ENCODE data around the gene GRM1. TPM values are rescaled to one million over a fixed set of nuclear protein-coding genes. Genes with fewer than 3 reads are reported as not detected.

Gene GRM1
- total RNA-seq, 6 donors from 2014 or later: 0.10 TPM; not detected in 5

DNA sequence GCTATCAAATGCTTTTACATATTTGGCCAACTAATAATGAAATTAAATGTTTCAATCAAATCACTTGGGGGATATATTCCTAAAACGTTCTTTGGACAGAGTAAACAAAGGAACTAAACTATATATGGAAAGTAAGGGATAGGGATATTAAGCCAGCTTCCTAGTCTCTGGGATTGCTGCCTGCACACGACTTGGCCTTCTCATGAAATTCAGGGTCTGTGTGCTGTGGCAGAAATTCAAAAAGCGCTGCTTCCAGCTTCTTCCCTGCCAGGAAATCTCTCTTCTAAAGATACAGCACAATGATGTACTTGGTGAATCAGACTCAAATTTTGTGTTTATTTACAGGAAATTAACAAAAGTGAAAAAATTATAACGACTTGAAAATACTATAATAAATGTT, 308.5 kb downstream of the GRM1 start:
- ATAC-seq (ENCODE audit: low FRiP score in 2 of 2) (no peak), DNase-seq (no peak)
- Histone ChIP-seq H3K4me3 (no peak overlapping the region), H3K4me1 (no peaks in the 10 kb centered on the region), H3K36me3 (no peaks in the 10 kb centered on the region), H3K27me3 (no peaks in the 10 kb centered on the region), H3K27ac (no peak overlapping the region), H3K9me3 (no peaks in the 10 kb centered on the region)
- no peak for TF ChIP-seq POLR2AphosphoS5 (IDR thresholded peaks at IDR 0.05)
- TF ChIP-seq, protein P1, sequence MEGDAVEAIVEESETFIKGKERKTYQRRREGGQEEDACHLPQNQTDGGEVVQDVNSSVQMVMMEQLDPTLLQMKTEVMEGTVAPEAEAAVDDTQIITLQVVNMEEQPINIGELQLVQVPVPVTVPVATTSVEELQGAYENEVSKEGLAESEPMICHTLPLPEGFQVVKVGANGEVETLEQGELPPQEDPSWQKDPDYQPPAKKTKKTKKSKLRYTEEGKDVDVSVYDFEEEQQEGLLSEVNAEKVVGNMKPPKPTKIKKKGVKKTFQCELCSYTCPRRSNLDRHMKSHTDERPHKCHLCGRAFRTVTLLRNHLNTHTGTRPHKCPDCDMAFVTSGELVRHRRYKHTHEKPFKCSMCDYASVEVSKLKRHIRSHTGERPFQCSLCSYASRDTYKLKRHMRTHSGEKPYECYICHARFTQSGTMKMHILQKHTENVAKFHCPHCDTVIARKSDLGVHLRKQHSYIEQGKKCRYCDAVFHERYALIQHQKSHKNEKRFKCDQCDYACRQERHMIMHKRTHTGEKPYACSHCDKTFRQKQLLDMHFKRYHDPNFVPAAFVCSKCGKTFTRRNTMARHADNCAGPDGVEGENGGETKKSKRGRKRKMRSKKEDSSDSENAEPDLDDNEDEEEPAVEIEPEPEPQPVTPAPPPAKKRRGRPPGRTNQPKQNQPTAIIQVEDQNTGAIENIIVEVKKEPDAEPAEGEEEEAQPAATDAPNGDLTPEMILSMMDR (IDR thresholded peaks at IDR 0.05): no peak
- 51 to 63% methylated on average over 4 of the region's 4 CpGs for WGBS, 2 donors

DNA sequence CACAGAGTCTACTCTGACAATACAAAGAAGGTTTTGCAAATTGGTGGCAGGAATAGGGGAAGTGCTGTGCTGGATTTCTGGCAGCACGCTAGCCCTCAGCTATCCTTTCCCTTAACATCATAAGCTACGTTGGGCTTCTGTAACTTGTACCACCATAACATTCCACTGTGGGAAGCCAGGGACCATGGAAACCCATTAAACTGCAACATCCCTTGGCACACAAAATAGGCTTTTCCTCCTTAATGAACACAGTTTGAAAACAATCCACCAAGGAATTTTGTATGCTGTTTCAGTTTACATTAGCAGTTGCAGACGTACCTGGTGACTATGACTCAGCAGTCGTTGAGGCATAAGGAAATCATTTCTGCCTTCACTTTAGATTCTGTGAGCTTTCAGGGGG, 310.9 kb downstream of the GRM1 start:
- no peak for TF ChIP-seq EP300 (IDR thresholded peaks at IDR 0.05)
- TF ChIP-seq, protein P1 (IDR thresholded peaks at IDR 0.05): no peak
- no peak for TF ChIP-seq POLR2AphosphoS5 (IDR thresholded peaks at IDR 0.05)
- no peak for TF ChIP-seq POLR2A (IDR thresholded peaks at IDR 0.05)
- ATAC-seq (ENCODE audit: low FRiP score in 2 of 2): no peak
- Histone ChIP-seq H3K36me3 (no peaks in the 10 kb centered on the region), H3K27ac (no peak overlapping the region), H3K4me1 (no peaks in the 10 kb centered on the region), H3K4me3 (no peak overlapping the region), H3K9me3 (no peaks in the 10 kb centered on the region), H3K27me3 (no peaks in the 10 kb centered on the region)
- DNase-seq: peak in 1 of 2 donors; percentile 26
- WGBS, 2 donors: 26 to 38% methylated on average over 4 of the region's 4 CpGs

DNA sequence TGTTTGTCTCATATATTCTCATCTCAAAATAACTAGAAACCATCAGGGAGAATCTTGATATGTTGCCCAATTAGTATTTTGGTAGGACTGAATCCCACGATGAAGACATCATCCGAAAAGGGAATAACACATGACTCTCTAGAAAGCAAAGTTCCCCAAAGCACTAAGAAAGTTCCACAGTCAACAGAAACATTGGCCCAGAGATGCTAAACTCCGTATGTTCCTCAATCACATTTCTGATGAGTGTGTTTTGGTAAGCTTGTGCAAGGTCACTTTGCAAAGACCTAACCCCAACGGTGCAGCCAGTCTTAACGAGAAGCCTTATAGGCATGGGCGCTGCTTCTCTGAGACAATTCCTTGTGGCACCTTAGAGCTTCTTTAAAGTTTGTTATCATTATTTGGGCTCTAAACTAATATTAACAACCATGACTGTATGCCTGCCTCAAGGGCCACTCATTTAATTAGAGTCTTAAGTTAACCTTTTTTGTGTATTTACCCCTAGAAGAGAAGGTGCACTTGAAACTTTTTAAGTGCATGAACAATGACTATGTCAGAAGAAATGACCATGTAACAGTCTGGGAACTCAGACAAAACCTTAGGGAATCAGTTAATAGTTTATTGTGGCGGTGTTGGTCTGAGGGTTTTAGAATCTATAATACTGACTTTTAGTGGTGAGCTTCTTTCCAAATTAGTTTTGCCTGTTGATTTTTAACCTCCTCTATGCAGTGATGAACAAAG, 312.8 kb downstream of the GRM1 start:
- WGBS, 2 donors: 75% methylated on average over 7 of the region's 7 CpGs

DNA sequence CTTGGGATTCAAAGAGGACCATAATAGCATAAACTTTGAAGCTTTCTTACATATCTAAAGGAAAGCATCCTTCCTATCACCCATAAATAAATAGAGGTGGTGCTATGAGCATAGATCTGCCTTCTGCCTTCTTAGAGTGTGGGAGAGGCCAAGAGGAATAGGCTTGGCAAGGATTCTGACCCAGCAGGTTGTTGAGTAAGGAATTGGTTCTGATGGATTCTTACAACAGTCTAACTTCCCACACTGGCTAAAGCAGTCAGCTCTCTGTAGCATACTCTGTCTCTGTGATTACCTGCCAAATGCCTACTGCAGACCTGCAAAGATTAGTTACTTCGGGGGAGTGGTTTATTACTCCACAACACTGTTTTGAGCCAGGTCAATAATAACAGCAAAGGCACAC, 316.7 kb downstream of the GRM1 start:
- 74 to 93% methylated on average over 1 of the region's 1 CpG for WGBS, 2 donors
- DNase-seq: no peak
- Histone ChIP-seq H3K27ac (no peak overlapping the region), H3K4me1 (no peaks in the 10 kb centered on the region), H3K4me3 (no peak overlapping the region), H3K9me3 (no peaks in the 10 kb centered on the region), H3K36me3 (no peaks in the 10 kb centered on the region), H3K27me3 (no peaks in the 10 kb centered on the region)
- ATAC-seq (ENCODE audit: low FRiP score in 2 of 2): no peak
- TF ChIP-seq POLR2AphosphoS5 (IDR thresholded peaks at IDR 0.05) (no peak), POLR2A (IDR thresholded peaks at IDR 0.05) (no peak), EP300 (IDR thresholded peaks at IDR 0.05) (no peak)
- TF ChIP-seq, protein P1 (IDR thresholded peaks at IDR 0.05): no peak

More for the DNA sequence above, 312.8 kb downstream of the GRM1 start:
- ATAC-seq (ENCODE audit: low FRiP score in 2 of 2) (peak in 1 of 2 donors; percentile 28), DNase-seq (no peak)
- no peaks in the 10 kb centered on the region for H3K9me3 ChIP-seq
- H3K4me1 ChIP-seq: no peaks in the 10 kb centered on the region
- H3K27ac ChIP-seq: no peak overlapping the region
- no peak overlapping the region for H3K4me3 ChIP-seq
- no peak for TF ChIP-seq POLR2A (IDR thresholded peaks at IDR 0.05)
- TF ChIP-seq, protein P1 (IDR thresholded peaks at IDR 0.05): no peak
- no peaks in the 10 kb centered on the region for H3K27me3 ChIP-seq
- H3K36me3 ChIP-seq: no peaks in the 10 kb centered on the region

DNA sequence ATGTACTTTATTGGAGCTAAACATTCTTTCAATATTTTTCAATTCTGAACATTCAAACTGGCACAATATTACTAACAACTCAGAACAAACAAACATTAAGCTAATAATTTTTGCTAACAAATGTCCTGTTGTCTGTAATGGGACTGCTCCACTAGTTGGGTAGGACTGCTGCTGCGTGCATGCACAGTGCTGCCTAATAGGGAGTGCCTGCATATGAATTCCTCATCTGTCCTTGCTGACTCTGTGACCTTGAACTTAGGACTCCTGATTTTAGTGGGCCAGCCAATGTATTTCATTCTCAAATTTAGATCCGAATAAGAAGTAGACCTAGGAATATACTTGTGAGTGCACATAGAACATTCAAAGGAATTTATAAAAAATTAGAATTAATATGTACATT, 318.2 kb downstream of the GRM1 start:
- TF ChIP-seq EP300 (IDR thresholded peaks at IDR 0.05): no peak
- no peak for TF ChIP-seq POLR2A (IDR thresholded peaks at IDR 0.05)
- no peak for TF ChIP-seq POLR2AphosphoS5 (IDR thresholded peaks at IDR 0.05)
- TF ChIP-seq, protein P1 (IDR thresholded peaks at IDR 0.05): no peak
- WGBS, 2 donors: 78 to 84% methylated on average over 2 of the region's 2 CpGs
- no peaks in the 10 kb centered on the region for H3K27me3 ChIP-seq
- H3K4me3 ChIP-seq: no peak overlapping the region
- no peak for DNase-seq
- no peaks in the 10 kb centered on the region for H3K9me3 ChIP-seq
- H3K27ac ChIP-seq: no peak overlapping the region
- no peak for ATAC-seq (ENCODE audit: low FRiP score in 2 of 2)
- H3K4me1 ChIP-seq: no peaks in the 10 kb centered on the region
- H3K36me3 ChIP-seq: no peaks in the 10 kb centered on the region
